HG03439 (cell line): ENCODE data around the gene FBXO10.
"Not testable (repeated sequence)": the region's sequence is repeated elsewhere in the genome, so short reads cannot be mapped to it uniquely, and the experiment has no call there.

Experiments used
- ATAC-seq: cut with Tn5 transposase; IDR thresholded peaks from one replicate; pipeline ENCODE4 v1.9.1; 2021; ENCODE audit warnings: mild to moderate bottlenecking, moderate library complexity; ENCODE audit not compliant: unreplicated experiment

Gene FBXO10, protein sequence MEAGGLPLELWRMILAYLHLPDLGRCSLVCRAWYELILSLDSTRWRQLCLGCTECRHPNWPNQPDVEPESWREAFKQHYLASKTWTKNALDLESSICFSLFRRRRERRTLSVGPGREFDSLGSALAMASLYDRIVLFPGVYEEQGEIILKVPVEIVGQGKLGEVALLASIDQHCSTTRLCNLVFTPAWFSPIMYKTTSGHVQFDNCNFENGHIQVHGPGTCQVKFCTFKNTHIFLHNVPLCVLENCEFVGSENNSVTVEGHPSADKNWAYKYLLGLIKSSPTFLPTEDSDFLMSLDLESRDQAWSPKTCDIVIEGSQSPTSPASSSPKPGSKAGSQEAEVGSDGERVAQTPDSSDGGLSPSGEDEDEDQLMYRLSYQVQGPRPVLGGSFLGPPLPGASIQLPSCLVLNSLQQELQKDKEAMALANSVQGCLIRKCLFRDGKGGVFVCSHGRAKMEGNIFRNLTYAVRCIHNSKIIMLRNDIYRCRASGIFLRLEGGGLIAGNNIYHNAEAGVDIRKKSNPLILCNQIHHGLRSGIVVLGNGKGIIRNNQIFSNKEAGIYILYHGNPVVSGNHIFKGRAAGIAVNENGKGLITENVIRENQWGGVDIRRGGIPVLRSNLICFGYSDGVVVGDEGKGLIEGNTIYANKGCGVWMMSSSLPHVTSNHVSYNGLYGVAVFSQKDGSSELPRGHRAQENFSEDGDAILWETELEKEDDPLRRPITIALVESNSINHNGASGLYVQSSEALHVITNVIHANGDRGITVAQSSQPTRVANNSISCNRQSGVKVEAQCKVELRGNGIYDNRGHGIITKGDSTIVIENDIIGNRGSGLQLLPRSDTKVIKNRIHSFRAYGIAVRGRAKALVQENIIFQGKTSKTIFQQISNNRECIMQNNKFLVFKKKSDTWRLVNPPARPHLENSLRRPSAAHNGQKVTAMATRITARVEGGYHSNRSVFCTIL

GRCh38 chr9:37575921-37576721 lies at the start of gene FBXO10:
Gene FBXO10 (minus strand): TSS chr9:37576380. CDS start chr9:37541768, 34,612 bp downstream.
- peak; percentile 68 for ATAC-seq

DNA sequence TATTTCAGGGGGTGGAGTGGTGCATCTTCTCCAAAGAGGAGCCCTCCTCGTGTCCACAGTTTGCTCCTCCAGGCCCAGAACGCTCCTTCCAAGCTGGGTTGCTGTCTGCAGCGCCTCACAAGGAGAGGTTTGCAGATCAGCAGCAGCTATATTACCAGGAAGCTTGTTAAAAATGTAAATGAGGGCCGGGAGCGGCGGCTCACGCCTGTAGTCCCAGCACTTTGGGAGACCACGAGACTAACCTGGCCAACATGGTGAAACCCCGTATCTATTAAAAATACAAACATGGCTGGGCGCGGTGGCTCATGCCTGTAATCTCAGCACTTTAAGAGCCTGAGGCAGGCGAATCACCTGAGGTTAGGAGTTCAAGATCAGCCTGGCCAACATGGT lies 49.6 kb upstream of the FBXO10 start:
- ATAC-seq: no peak

DNA sequence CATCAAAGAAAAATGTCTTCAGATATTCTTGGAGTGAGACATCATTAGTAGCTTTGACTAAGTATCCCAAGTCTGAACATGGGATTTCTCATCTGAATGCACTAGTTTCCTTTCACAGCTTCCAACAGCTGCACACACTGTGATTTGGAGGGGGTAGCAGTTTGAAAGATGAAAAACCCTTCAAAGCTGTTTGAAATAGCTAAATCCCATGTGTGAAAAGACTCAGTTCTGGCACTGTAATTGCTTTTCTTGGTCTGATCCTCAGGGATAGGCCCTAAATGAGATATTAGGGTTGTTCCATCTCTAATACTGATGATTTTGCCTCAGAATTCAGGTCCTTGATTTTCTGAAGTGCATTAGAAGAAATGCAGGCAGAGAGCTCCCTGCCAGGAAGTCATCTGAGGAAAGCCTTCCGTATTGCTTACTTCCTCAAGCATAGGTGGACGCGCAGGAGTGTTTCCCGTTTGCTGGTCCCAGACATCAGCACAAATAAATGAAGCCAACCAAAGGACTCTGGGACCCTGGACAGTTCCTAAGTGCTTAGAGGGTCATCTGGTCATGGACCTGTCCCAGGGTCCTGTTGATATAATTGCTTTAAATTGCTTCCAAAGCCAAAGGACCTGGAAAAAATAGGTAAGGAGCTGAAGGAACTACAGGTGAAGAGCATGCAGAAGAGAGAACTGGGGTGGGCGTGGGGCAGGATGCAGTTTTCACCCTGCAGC lies 49.0 kb upstream of the FBXO10 start:
- no peak for ATAC-seq

DNA sequence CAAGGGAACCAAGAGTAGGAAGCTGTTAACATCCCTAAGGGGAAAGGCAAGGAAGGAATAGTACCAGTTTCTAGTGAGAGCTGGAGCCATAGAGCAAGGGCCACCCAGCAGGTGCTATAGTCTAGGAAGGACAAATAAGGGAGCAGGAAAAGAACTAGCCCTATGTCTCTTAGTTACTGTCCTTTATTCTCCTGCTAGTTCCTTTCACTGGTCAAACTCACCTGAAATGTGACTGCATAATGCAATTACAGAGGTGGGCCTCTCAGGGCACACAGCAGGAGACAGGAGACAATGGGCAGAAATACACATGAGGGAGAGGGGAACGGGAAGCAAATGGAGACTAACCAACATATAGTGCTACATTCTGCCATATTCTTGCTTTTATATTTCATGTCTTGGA lies 47.9 kb upstream of the FBXO10 start:
- no peak for ATAC-seq

GRCh38 chr9:37623267-37623666 lies 47.1 kb upstream of the FBXO10 start:
- ATAC-seq: no peak

- ATAC-seq: no peak
These were observed 46.3 kb upstream of the FBXO10 start for GRCh38 chr9:37622462-37622861.

GRCh38 chr9:37621273-37622121 lies 45.3 kb upstream of the FBXO10 start:
- no peak for ATAC-seq

- ATAC-seq: no peak
These were observed 44.2 kb upstream of the FBXO10 start for GRCh38 chr9:37620396-37620795.

DNA sequence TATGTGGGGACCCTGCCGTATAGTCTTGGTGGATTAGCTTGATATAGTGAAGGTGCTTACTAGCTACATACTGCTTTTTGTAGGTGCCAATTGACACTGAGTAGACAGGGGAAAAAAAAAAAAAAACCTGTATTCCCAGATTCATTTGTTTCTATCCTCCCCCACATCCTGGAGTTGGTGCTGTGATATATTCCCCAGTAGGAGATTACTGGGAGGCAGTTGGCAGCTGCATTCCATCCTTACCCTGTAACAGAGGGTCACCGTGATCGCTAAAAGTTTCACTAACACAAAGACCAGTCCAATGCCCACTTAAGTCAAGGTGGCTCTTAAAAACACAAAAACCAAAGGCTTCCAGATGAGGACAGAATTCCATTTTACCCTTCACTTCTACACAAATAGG lies 43.6 kb upstream of the FBXO10 start:
- ATAC-seq: no peak

- ATAC-seq: no peak
These were observed 42.6 kb upstream of the FBXO10 start for GRCh38 chr9:37618817-37619216.

DNA sequence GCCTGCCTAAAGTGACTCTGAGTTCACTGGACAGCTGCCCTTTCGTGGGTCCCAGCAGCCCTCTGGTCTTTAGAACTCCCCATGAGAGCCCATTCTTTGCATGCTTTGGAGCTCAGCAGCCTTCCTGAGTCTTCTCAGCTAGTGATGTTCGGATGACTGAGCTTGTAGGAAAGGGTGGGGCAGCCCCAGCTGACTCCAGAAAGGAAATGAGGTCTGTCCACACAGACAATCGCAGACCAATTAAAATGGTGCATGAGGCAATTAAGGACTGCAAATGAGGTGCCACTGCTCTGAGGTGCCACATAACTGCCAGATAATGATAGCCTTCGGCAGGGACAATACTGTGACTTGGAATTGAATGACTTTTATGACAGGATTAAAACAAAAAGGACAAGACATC lies 41.7 kb upstream of the FBXO10 start:
- ATAC-seq: no peak

- ATAC-seq: no peak
These were observed 41.0 kb upstream of the FBXO10 start for GRCh38 chr9:37617161-37617560.

GRCh38 chr9:37611961-37612360 lies 35.8 kb upstream of the FBXO10 start:
- ATAC-seq: no peak

- no peak for ATAC-seq
These were observed 34.8 kb upstream of the FBXO10 start for GRCh38 chr9:37611014-37611413.

GRCh38 chr9:37609735-37610397 lies 33.7 kb upstream of the FBXO10 start:
- no peak for ATAC-seq

GRCh38 chr9:37608250-37608649 lies 32.1 kb upstream of the FBXO10 start:
- ATAC-seq: no peak

DNA sequence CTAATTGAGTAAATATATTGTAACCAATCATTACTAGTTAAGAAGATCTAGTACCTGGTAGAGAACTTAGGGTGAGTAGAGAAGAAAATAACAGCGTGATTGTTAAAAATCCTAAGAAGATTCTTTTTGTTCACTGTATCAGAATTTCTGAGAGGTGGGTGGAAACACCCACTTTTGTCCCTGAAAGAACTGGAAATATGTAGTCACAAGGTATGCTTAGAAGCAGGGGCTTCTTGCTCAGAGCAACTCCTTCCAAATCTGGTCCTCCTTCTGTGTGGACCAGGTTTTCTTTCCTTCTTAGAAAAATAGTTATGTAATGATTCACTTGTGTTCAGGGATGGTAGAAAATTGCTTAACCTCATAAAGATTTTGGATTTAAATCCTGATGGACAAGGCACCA lies 28.1 kb upstream of the FBXO10 start:
- ATAC-seq: no peak

DNA sequence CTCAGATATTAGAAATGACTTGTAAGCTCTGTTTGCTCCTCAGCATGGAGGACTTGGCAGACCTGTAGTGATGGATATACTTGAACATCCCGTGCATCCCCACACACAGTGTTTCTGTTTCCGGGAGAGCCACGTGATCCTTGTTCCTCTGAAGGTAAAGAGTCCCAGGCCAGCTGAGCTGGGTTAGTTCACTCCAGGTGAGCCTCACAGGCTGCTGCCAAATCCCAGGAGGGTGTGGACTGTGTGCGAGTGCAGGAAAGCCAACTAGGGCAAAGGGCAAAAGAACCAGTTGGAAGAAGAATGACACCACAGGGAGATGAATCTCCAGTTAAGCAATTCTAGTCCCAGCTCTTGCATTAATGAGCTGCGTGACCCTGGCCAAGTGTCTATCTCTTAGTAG lies 26.6 kb upstream of the FBXO10 start:
- no peak for ATAC-seq

DNA sequence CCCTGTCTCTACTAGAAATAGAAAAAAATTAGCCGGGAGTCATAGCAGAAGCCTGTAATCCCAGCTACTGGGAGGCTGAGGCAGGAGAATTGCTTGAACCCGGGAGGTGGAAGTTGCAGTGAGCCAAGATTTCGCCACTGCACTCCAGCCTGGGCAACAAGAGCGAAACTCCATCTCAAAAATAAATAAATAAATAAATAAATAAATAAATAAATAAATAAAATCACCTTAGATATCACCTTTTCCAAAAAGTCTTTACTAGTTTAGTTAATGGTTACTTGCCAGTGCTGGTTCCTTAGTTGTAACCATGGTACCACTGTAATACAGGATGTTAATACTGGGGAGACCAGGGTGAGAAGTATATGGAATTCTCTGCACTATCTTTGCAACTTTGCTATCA lies 25.9 kb upstream of the FBXO10 start:
- not testable (repeated sequence) for ATAC-seq
